ENCODE results near the gene HMOX2. TPM values are rescaled to one million over a fixed set of nuclear protein-coding genes. Genes with fewer than 3 reads are reported as not detected.
A peak's percentile ranks its signal among the peaks of the same experiment; 100 is the strongest.

HMOX2 gene
- total RNA-seq, 1 donor from 2014 or later, result 39.6 TPM

- Mint-ChIP-seq H3K4me3 (no peak overlapping the region), H3K9me3 (no peaks in the 10 kb centered on the region), H3K27me3 (ENCODE audit: low read depth) (no peaks in the 10 kb centered on the region), H3K36me3 (ENCODE audit: low read depth) (no peaks in the 10 kb centered on the region), H3K27ac (ENCODE audit: unreplicated experiment) (no peak overlapping the region), H3K4me1 (no peaks in the 10 kb centered on the region)
- no peak for TF ChIP-seq CTCF (conservative IDR thresholded peaks at IDR 0.05)
- no peak for DNase-seq (ENCODE audit: low read depth, low spot score)
These were observed 37.1 kb downstream of the HMOX2 start for GRCh38 chr16:4513086-4513860.

DNA sequence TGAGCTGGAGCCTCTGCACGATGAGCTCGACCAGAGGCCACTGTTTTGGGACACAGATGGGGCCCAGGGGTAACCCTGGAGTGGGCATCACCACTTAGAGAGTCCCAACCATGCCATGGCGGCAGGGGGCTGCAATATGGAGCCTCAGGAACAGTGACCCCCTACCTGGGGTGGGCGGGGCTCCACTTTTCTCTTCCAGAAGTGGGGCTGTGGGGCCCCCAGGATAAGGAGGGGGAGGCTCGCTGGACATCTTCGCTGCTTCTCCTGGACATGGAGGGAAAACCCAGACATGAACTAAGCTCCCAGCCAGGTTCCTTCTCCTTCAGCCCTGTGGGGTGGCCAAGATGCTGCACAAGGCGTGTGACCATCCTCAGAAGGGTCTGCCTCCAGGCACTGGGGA, 37.7 kb downstream of the HMOX2 start:
- Mint-ChIP-seq H3K36me3 (ENCODE audit: low read depth) (no peaks in the 10 kb centered on the region), H3K27me3 (ENCODE audit: low read depth) (no peaks in the 10 kb centered on the region), H3K9me3 (no peaks in the 10 kb centered on the region), H3K4me3 (no peak overlapping the region), H3K4me1 (no peaks in the 10 kb centered on the region), H3K27ac (ENCODE audit: unreplicated experiment) (no peak overlapping the region)
- DNase-seq (ENCODE audit: low read depth, low spot score), result no peak
- no peak for TF ChIP-seq CTCF (conservative IDR thresholded peaks at IDR 0.05)

DNA sequence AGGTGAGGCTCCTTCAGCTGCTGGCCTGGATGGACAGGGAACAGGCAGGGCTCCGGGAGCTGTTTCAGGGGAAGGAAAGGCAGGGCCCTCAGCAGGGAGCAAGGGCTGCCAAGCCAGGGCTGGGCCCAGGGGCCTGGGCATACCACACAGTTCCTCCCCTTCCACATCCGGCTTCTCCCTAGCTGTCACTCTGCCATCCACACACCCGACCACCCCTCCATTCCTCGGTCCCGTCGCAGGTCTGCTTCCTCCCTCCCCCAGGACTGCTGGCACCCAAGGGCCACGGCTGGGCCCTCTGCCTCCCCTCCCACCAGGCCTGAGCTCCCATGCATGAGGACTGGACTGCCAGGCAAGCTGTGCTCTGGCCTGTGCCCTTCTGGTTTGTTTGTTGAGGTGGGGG, 38.4 kb downstream of the HMOX2 start:
- H3K36me3 Mint-ChIP-seq (ENCODE audit: low read depth), result no peaks in the 10 kb centered on the region
- no peaks in the 10 kb centered on the region for H3K4me1 Mint-ChIP-seq
- no peak overlapping the region for H3K4me3 Mint-ChIP-seq
- H3K27ac Mint-ChIP-seq (ENCODE audit: unreplicated experiment), result no peak overlapping the region
- DNase-seq (ENCODE audit: low read depth, low spot score), result no peak
- no peaks in the 10 kb centered on the region for H3K9me3 Mint-ChIP-seq
- no peak for TF ChIP-seq CTCF (conservative IDR thresholded peaks at IDR 0.05)
- H3K27me3 Mint-ChIP-seq (ENCODE audit: low read depth), result no peaks in the 10 kb centered on the region

DNA sequence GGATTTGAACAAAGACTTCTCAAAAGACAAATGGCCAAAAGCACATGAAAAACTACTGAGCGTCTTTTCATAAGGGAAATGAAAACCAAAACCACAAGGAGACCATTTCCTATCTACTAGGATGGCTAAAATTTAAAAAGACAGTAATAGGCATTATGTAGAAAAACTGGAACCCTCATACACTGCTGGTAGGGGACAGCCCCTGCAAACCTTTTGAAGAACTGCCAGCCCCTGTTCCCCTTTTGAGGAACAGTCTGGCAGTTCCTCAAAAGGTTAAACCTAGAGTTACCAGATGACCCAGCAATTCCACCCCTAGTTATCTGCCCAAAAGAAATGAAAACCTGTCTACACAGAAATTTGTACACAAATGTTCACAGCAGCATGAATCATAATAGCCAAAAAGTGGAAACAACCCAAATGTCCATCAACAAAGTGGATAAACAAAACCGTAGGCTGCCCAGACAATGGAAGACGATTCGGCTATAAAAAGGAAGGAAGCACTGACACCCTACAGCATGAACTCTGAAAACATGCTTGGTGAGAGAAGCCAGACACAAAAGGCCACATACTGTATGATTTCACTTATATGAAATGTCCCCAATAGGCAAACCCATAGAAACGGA, 39.5 kb downstream of the HMOX2 start:
- no peak for DNase-seq (ENCODE audit: low read depth, low spot score)
- H3K4me3 Mint-ChIP-seq, result no peak overlapping the region
- H3K27me3 Mint-ChIP-seq (ENCODE audit: low read depth), result no peaks in the 10 kb centered on the region
- H3K36me3 Mint-ChIP-seq (ENCODE audit: low read depth), result no peaks in the 10 kb centered on the region
- H3K27ac Mint-ChIP-seq (ENCODE audit: unreplicated experiment), result no peak overlapping the region
- H3K9me3 Mint-ChIP-seq, result no peaks in the 10 kb centered on the region
- H3K4me1 Mint-ChIP-seq, result no peaks in the 10 kb centered on the region
- TF ChIP-seq CTCF (conservative IDR thresholded peaks at IDR 0.05), result no peak

DNA sequence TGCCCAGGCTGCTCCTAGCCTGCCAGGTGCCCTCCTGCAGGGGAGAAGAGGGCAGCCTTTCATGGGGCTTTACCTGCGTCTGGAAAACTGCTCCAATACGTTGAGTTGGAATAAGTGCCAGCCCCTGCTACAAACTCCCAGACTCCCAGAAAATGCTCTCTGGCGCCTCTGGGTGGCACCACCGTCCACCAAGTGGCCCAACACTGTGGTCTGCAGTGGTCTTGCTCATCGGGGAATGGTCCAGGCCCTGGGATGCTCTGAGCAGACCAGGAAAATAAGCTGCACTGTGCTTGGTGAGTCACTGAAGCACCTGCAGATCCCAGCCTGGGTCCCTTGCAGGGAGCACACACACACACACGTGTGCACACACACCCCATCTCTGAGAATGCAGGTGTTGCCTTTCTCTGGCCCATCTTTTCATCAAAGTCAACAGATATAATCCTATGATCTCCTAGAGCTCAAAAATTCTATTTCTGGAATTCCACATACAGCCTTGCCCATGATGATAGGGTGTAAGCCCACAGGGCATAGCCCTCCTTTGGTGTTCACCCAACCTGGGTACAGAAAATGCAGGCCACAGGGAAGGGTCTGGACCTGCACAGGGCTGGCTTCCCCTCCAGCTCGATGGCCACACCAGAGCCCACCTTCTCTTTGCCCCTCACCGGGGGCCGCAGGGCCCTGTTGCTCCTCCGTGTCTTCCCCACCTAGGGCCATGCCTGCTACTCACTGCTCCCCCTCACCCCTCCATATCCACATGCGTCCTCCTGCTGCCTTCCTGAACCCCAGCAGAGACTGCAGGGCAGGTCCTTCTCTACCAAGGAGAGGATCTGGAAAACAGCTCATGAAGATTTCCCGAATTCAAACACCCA, 41.8 kb downstream of the HMOX2 start:
- Mint-ChIP-seq H3K9me3 (no peaks in the 10 kb centered on the region), H3K27ac (ENCODE audit: unreplicated experiment) (no peak overlapping the region), H3K4me3 (no peak overlapping the region), H3K36me3 (ENCODE audit: low read depth) (no peaks in the 10 kb centered on the region), H3K4me1 (peaks cover 4% of the 10 kb centered on the region), H3K27me3 (ENCODE audit: low read depth) (no peaks in the 10 kb centered on the region)
- TF ChIP-seq CTCF (conservative IDR thresholded peaks at IDR 0.05), result peak; percentile 72
- DNase-seq (ENCODE audit: low read depth, low spot score), result peak; percentile 44

Data from neural crest cell (in vitro differentiated cells).